T-cell (primary cell): Measurements from ENCODE around the gene NEURL1B. TPM values are rescaled to one million over a fixed set of nuclear protein-coding genes. Genes with fewer than 3 reads are reported as not detected.

Experiments
- ATAC-seq, 4 experiments: fragments of 200-7000 bp in 3 of 4; fragments of 150-1000 bp in 1 of 4; cut with Tn5 transposase; replicated peaks in 1 of 4; 1 replicate in 3 of 4; 2 replicates in 1 of 4; pipeline ENCODE4 v1.10.0; 2021; ENCODE audit warnings: moderate library complexity in 3 of 4, mild to moderate bottlenecking in 2 of 4, moderate number of reproducible peaks in 1 of 4
- CTCF ChIA-PET, 2 donors: fragments of 300-600 bp; sonication (Branson Sonifier 250); formaldehyde crosslinking; loops; one replicate each; lab custom pipeline; 2022; ENCODE audit warnings: antibody characterized with exemption in 2 of 2; lab: Charles Lee
- POLR2A ChIA-PET, 2 donors: fragments of 300-600 bp; sonication (Branson Sonifier 250); formaldehyde crosslinking; loops; one replicate each; lab custom pipeline; 2022; ENCODE audit warnings: antibody characterized with exemption in 2 of 2; lab: Charles Lee
- DNase-seq, 35 experiments: peaks; one replicate each; pipeline versions ENCODE4 v3.0.0 to v3.0.0-alpha.2; 2013 to 2023
- H3K27ac ChIP-seq: one replicate; pipeline ENCODE4 v1.5.1; 2013; ENCODE audit warnings: low read length
- H3K27me3 ChIP-seq, 2 experiments: replicated peaks in 1 of 2; 1 replicate in 1 of 2; 2 replicates in 1 of 2; pipeline versions ENCODE4 v1.6.1 to v1.7.0; 2013; ENCODE audit warnings: low read length in 1 of 2, mixed read lengths in 1 of 2; ENCODE audit not compliant: control insufficient read depth in 2 of 2, insufficient read depth in 2 of 2; ENCODE audit errors: extremely low read depth in 1 of 2
- H3K36me3 ChIP-seq, 2 donors: 1 replicate in 1 of 2; 2 replicates in 1 of 2; pipeline versions ENCODE4 v1.6.1 to v1.7.0; 2013; ENCODE audit warnings: low read length in 1 of 2; ENCODE audit not compliant: control insufficient read depth in 2 of 2, insufficient read depth in 1 of 2; ENCODE audit errors: extremely low read depth in 1 of 2
- H3K4me1 ChIP-seq, 2 experiments: 1 replicate in 1 of 2; 2 replicates in 1 of 2; pipeline versions ENCODE4 v1.6.1 to v1.7.0; 2013; ENCODE audit warnings: low read length in 2 of 2, mixed read lengths in 1 of 2; ENCODE audit not compliant: insufficient read depth in 2 of 2, control insufficient read depth in 1 of 2; ENCODE audit errors: extremely low read depth in 1 of 2
- H3K4me3 ChIP-seq, 2 donors: 1 replicate in 1 of 2; 2 replicates in 1 of 2; pipeline versions ENCODE4 v1.5.1 to v1.7.0; 2013; ENCODE audit warnings: mild to moderate bottlenecking in 2 of 2, low read length in 1 of 2, moderate library complexity in 1 of 2; ENCODE audit not compliant: control insufficient read depth in 1 of 2; ENCODE audit errors: extremely low read depth in 1 of 2
- H3K9me3 ChIP-seq: 2 replicates; pipeline ENCODE4 v1.7.0; 2013
- H3K27ac Mint-ChIP-seq, 2 donors: one replicate each; pipeline ENCODE4 v1.8.0; 2020 to 2021; ENCODE audit warnings: mild to moderate bottlenecking in 2 of 2, mixed read lengths in 2 of 2
- H3K27me3 Mint-ChIP-seq, 2 donors: one replicate each; pipeline ENCODE4 v1.8.0; 2021 to 2022; ENCODE audit warnings: mixed read lengths in 2 of 2
- H3K36me3 Mint-ChIP-seq: one replicate; pipeline ENCODE4 v1.8.0; 2021; ENCODE audit warnings: mixed read lengths
- H3K4me1 Mint-ChIP-seq, 3 donors: one replicate each; pipeline ENCODE4 v1.8.0; 2020 to 2022; ENCODE audit warnings: mixed read lengths in 3 of 3, mild to moderate bottlenecking in 1 of 3
- H3K4me3 Mint-ChIP-seq, 3 donors: one replicate each; pipeline ENCODE4 v1.8.0; 2020 to 2022; ENCODE audit warnings: mild to moderate bottlenecking in 3 of 3, mixed read lengths in 3 of 3, moderate library complexity in 3 of 3
- H3K9me3 Mint-ChIP-seq, 3 donors: one replicate each; pipeline ENCODE4 v1.8.0; 2020 to 2022; ENCODE audit warnings: mixed read lengths in 3 of 3
- WGBS: methylation state at CpG from one replicate; pipeline ENCODE4 v1.1.5; 2013; ENCODE audit warnings: missing lambda C conversion rate; ENCODE audit not compliant: insufficient coverage; 5-methylcytosine and 5-hydroxymethylcytosine counted together
- total RNA-seq, 35 experiments: library from RNA in 6 of 35; stranded (reverse) in 6 of 35; fragments of 120-200 nt in 1 of 35; gene quantifications; one replicate each; pipeline versions ENCODE4 v1.2.1 to v1.2.4 and lab custom pipeline; 2013 to 2026

NEURL1B gene
- total RNA-seq, 5 donors from 2014 or later (not counting 1 experiment from before 2014, with no cell fraction given), result 0.07 to 0.64 (median 0.20) TPM

GRCh38 chr5:172721455-172722326 is 80.6 kb downstream of the NEURL1B start:
- Mint-ChIP-seq H3K36me3 (no peaks in the 10 kb centered on the region), H3K4me1 (peaks cover 7 to 22% (median 21%) of the 10 kb centered on the region in 3 donors), H3K9me3 (no peaks in the 10 kb centered on the region), H3K4me3 (peak overlapping the region in 1 of 3 donors; percentile 13), H3K27me3 (no peaks in the 10 kb centered on the region), H3K27ac (peak overlapping the region; percentile 55 to 71)
- ATAC-seq (peak in 2 of 4 experiments; percentile 11 to 12), DNase-seq (no peak)
- Histone ChIP-seq H3K4me3 (no peak overlapping the region), H3K27me3 (peaks cover 0 to 18% of the 10 kb centered on the region in 2 experiments), H3K9me3 (no peaks in the 10 kb centered on the region), H3K36me3 (no peaks in the 10 kb centered on the region), H3K4me1 (peaks cover 0 to 32% of the 10 kb centered on the region in 2 experiments), H3K27ac (peak overlapping the region; percentile 58)
- ChIA-PET POLR2A (interaction anchor here in 1 of 2 donors (0.7 kb wide), 1 partner anchor 209 kb away, joined by 4 read pairs; no protein-coding TSS in a partner anchor), CTCF (interaction anchor here in 1 of 2 donors (0.5 kb wide), 1 partner anchor 172 kb away, joined by 3 read pairs; no protein-coding TSS in a partner anchor)
- 80% methylated on average over 6 of the region's 17 CpGs for WGBS

- Histone ChIP-seq H3K9me3 (no peaks in the 10 kb centered on the region), H3K27ac (peak overlapping the region; percentile 58), H3K27me3 (peaks cover 0 to 11% of the 10 kb centered on the region in 2 experiments), H3K4me1 (peaks cover 0 to 25% of the 10 kb centered on the region in 2 experiments), H3K36me3 (no peaks in the 10 kb centered on the region), H3K4me3 (no peak overlapping the region)
- DNase-seq, result peak in 26 of 35 experiments; percentile 26 to 79 (median 40)
- H3K4me1 Mint-ChIP-seq, result peaks cover under 1 to 17% (median 16%) of the 10 kb centered on the region in 3 donors
- no peaks in the 10 kb centered on the region for H3K36me3 Mint-ChIP-seq
- peak overlapping the region; percentile 55 to 71 for H3K27ac Mint-ChIP-seq
- no peaks in the 10 kb centered on the region for H3K27me3 Mint-ChIP-seq
- 50% methylated on average over 10 of the region's 12 CpGs for WGBS
- H3K4me3 Mint-ChIP-seq, result peak overlapping the region in 2 of 3 donors; percentile 13
- CTCF ChIA-PET, result interaction anchor here (0.9 to 1.2 kb wide), 3 partner anchors 7 to 211 kb away, joined by 3 to 5 read pairs (median 3); no protein-coding TSS in a partner anchor
- peak in 3 of 4 experiments; percentile 27 to 88 (median 78) for ATAC-seq
- no peaks in the 10 kb centered on the region for H3K9me3 Mint-ChIP-seq
- POLR2A ChIA-PET, result interaction anchor here in 1 of 2 donors (0.7 kb wide), 1 partner anchor 209 kb away, joined by 4 read pairs; no protein-coding TSS in a partner anchor
Observed at GRCh38 chr5:172722327-172722815, 81.3 kb downstream of the NEURL1B start.

GRCh38 chr5:172723508-172723907 is 82.4 kb downstream of the NEURL1B start:
- Mint-ChIP-seq H3K4me1 (peaks cover 0 to 17% (median 16%) of the 10 kb centered on the region in 3 donors), H3K27ac (no peak overlapping the region), H3K9me3 (no peaks in the 10 kb centered on the region), H3K4me3 (no peak overlapping the region), H3K36me3 (no peaks in the 10 kb centered on the region), H3K27me3 (no peaks in the 10 kb centered on the region)
- ChIA-PET POLR2A (interaction anchor here in 1 of 2 donors (0.5 to 0.6 kb wide), 2 partner anchors 44 to 55 kb away, joined by 5 to 6 read pairs; no protein-coding TSS in a partner anchor), CTCF (interaction anchor here (0.5 to 1.2 kb wide), 5 partner anchors 9 to 209 kb away, joined by 3 to 4 read pairs (median 3); no protein-coding TSS in a partner anchor)
- DNase-seq, result no peak
- Histone ChIP-seq H3K4me1 (peaks cover 0 to 24% of the 10 kb centered on the region in 2 experiments), H3K36me3 (no peaks in the 10 kb centered on the region), H3K27me3 (peaks cover 0 to 3% of the 10 kb centered on the region in 2 experiments), H3K9me3 (no peaks in the 10 kb centered on the region), H3K27ac (no peak overlapping the region), H3K4me3 (no peak overlapping the region)
- no peak for ATAC-seq
- WGBS, result 25% methylated on average over 1 of the region's 2 CpGs

- H3K4me1 Mint-ChIP-seq, result peaks cover 0 to 17% (median 16%) of the 10 kb centered on the region in 3 donors
- ChIA-PET CTCF (interaction anchor here in 1 of 2 donors (1.2 to 1.3 kb wide), 2 partner anchors 36 to 83 kb away, joined by 4 read pairs; no protein-coding TSS in a partner anchor), POLR2A (no interaction called here)
- no peak overlapping the region for H3K27ac ChIP-seq
- ATAC-seq, result no peak
- no peaks in the 10 kb centered on the region for H3K27me3 Mint-ChIP-seq
- peaks cover 0 to 24% of the 10 kb centered on the region in 2 experiments for H3K4me1 ChIP-seq
- H3K27ac Mint-ChIP-seq, result no peak overlapping the region
- DNase-seq, result no peak
- no peaks in the 10 kb centered on the region for H3K9me3 Mint-ChIP-seq
- no peak overlapping the region for H3K4me3 ChIP-seq
- no peaks in the 10 kb centered on the region for H3K9me3 ChIP-seq
- H3K36me3 Mint-ChIP-seq, result no peaks in the 10 kb centered on the region
- H3K4me3 Mint-ChIP-seq, result no peak overlapping the region
- H3K27me3 ChIP-seq, result peaks cover 0 to 3% of the 10 kb centered on the region in 2 experiments
- H3K36me3 ChIP-seq, result no peaks in the 10 kb centered on the region
- WGBS, result 79% methylated on average over 12 of the region's 22 CpGs
Observed at GRCh38 chr5:172724242-172725183, 83.5 kb downstream of the NEURL1B start.

GRCh38 chr5:172725273-172725672 is 84.2 kb downstream of the NEURL1B start:
- Mint-ChIP-seq H3K27ac (no peak overlapping the region), H3K9me3 (no peaks in the 10 kb centered on the region), H3K4me1 (peaks cover 0 to 17% (median 16%) of the 10 kb centered on the region in 3 donors), H3K4me3 (no peak overlapping the region), H3K27me3 (no peaks in the 10 kb centered on the region), H3K36me3 (no peaks in the 10 kb centered on the region)
- CTCF ChIA-PET, result interaction anchor here in 1 of 2 donors (1.3 kb wide), 1 partner anchor 82 kb away, joined by 4 read pairs; no protein-coding TSS in a partner anchor
- 91% methylated on average over 9 of the region's 10 CpGs for WGBS
- Histone ChIP-seq H3K9me3 (no peaks in the 10 kb centered on the region), H3K27me3 (peaks cover 0 to 3% of the 10 kb centered on the region in 2 experiments), H3K27ac (no peak overlapping the region), H3K4me3 (no peak overlapping the region), H3K36me3 (no peaks in the 10 kb centered on the region), H3K4me1 (peaks cover 0 to 24% of the 10 kb centered on the region in 2 experiments)
- DNase-seq (no peak), ATAC-seq (no peak)
- POLR2A ChIA-PET, result no interaction called here
